B cell (primary cell): Measurements from ENCODE around the gene DOCK8. TPM values are rescaled to one million over a fixed set of nuclear protein-coding genes. Genes with fewer than 3 reads are reported as not detected.

Source experiments
- ATAC-seq: fragments of 200-7000 bp; cut with Tn5 transposase; one replicate; pipeline ENCODE4 v1.10.0; 2021; ENCODE audit warnings: low read depth, mild to moderate bottlenecking, moderate number of reproducible peaks, moderate library complexity
- CTCF ChIA-PET: fragments of 350-600 bp; sonication (Branson Sonifier 250); formaldehyde crosslinking; loops from one replicate; lab custom pipeline; 2021; ENCODE audit warnings: antibody characterized with exemption, inconsistent platforms; lab: Charles Lee
- POLR2A ChIA-PET: fragments of 350-600 bp; sonication (Branson Sonifier 250); formaldehyde crosslinking; loops from one replicate; lab custom pipeline; 2021; ENCODE audit warnings: antibody characterized with exemption; lab: Charles Lee
- DNase-seq: peaks from one replicate; pipeline ENCODE4 v3.0.0; 2013
- H2AFZ ChIP-seq: 2 replicates; pipeline ENCODE4 v1.6.1; 2012; ENCODE audit warnings: mild to moderate bottlenecking, low read depth, low read length; ENCODE audit not compliant: insufficient read depth, poor library complexity, severe bottlenecking
- H3K27ac ChIP-seq, 2 donors: 1 replicate in 1 of 2; 2 replicates in 1 of 2; pipeline ENCODE4 v1.5.1; 2012 to 2013; ENCODE audit warnings: low read length in 2 of 2, mild to moderate bottlenecking in 2 of 2, moderate library complexity in 1 of 2
- H3K27me3 ChIP-seq, 4 experiments: fragments of 200-600 bp in 1 of 4; sonication (generic) in 1 of 4; replicated peaks in 1 of 4; 1 replicate in 2 of 4; 2 replicates in 2 of 4; pipeline versions ENCODE4 v1.6.1 to v1.7.0; 2013 to 2016; ENCODE audit warnings: low read length in 3 of 4, mild to moderate bottlenecking in 2 of 4, mixed read lengths in 1 of 4, moderate library complexity in 1 of 4; ENCODE audit not compliant: insufficient read depth in 4 of 4, control insufficient read depth in 3 of 4; ENCODE audit errors: control extremely low read depth in 1 of 4
- H3K36me3 ChIP-seq, 2 experiments: replicated peaks in 1 of 2; 1 replicate in 1 of 2; 2 replicates in 1 of 2; pipeline versions ENCODE4 v1.6.1 to v1.7.1; 2013; ENCODE audit warnings: low read length in 1 of 2; ENCODE audit not compliant: insufficient read depth in 2 of 2, control insufficient read depth in 1 of 2; ENCODE audit errors: control extremely low read depth in 1 of 2, extremely low read depth in 1 of 2
- H3K4me1 ChIP-seq, 2 donors: fragments of 200-600 bp in 1 of 2; sonication (generic) in 1 of 2; 1 replicate in 1 of 2; 2 replicates in 1 of 2; pipeline versions ENCODE4 v1.5.1 to v1.6.1; 2013 to 2017; ENCODE audit warnings: low read length in 2 of 2; ENCODE audit not compliant: control insufficient read depth in 2 of 2, insufficient read depth in 2 of 2
- H3K4me2 ChIP-seq: replicated peaks from 2 replicates; pipeline ENCODE3; 2012; ENCODE audit warnings: mild to moderate bottlenecking, low read depth, low read length; ENCODE audit not compliant: poor library complexity, severe bottlenecking
- H3K4me3 ChIP-seq, 5 experiments: fragments of 200-600 bp in 1 of 5; sonication (generic) in 1 of 5; 1 replicate in 3 of 5; 2 replicates in 2 of 5; pipeline versions ENCODE4 v1.5.1 to v1.7.0; 2011 to 2016; ENCODE audit warnings: low read length in 4 of 5, mild to moderate bottlenecking in 4 of 5, low read depth in 2 of 5, control low read depth in 1 of 5, moderate library complexity in 1 of 5; ENCODE audit not compliant: insufficient read depth in 1 of 5; ENCODE audit errors: control extremely low read depth in 1 of 5, extremely low read depth in 1 of 5
- H3K79me2 ChIP-seq: fragments of 200-600 bp; sonication (generic); one replicate; pipeline ENCODE4 v1.6.0; 2016; ENCODE audit warnings: low read length; ENCODE audit not compliant: control insufficient read depth, insufficient read depth
- H3K9ac ChIP-seq: fragments of 200-600 bp; sonication (generic); 2 replicates; pipeline ENCODE4 v1.6.1; 2017; ENCODE audit warnings: mild to moderate bottlenecking, low read length, moderate library complexity
- H3K9me3 ChIP-seq, 3 donors: one replicate each; pipeline versions ENCODE4 v1.6.1 to v1.7.1; 2013; ENCODE audit warnings: low read length in 2 of 3; ENCODE audit not compliant: control insufficient read depth in 2 of 3, insufficient read depth in 1 of 3; ENCODE audit errors: control extremely low read depth in 1 of 3
- H4K20me1 ChIP-seq: 2 replicates; pipeline ENCODE4 v1.6.0; 2012; ENCODE audit warnings: mild to moderate bottlenecking, low read length; ENCODE audit not compliant: insufficient read depth, control insufficient read depth, poor library complexity, severe bottlenecking
- H3K27ac Mint-ChIP-seq: one replicate; pipeline ENCODE4 v1.8.0; 2021; ENCODE audit warnings: mixed read lengths
- H3K27me3 Mint-ChIP-seq: one replicate; pipeline ENCODE4 v1.8.0; 2021; ENCODE audit warnings: mixed read lengths
- H3K4me1 Mint-ChIP-seq: one replicate; pipeline ENCODE4 v1.8.0; 2021; ENCODE audit warnings: mixed read lengths
- H3K4me3 Mint-ChIP-seq: one replicate; pipeline ENCODE4 v1.8.0; 2021; ENCODE audit warnings: mixed read lengths
- H3K9me3 Mint-ChIP-seq: one replicate; pipeline ENCODE4 v1.8.0; 2022; ENCODE audit warnings: mixed read lengths; ENCODE audit not compliant: insufficient read depth
- CTCF ChIP-seq: fragments of 200-600 bp; IDR thresholded peaks from one replicate; pipeline ENCODE4 v1.8.0; 2022; ENCODE audit warnings: antibody characterized with exemption, mild to moderate bottlenecking
- EZH2 ChIP-seq: IDR thresholded peaks from 2 replicates; pipeline ENCODE4 v1.6.1; 2012; ENCODE audit warnings: borderline replicate concordance, low read depth, mild to moderate bottlenecking, moderate library complexity, low read length; ENCODE audit not compliant: insufficient read depth, poor library complexity, severe bottlenecking
- WGBS: methylation state at CpG from one replicate; pipeline ENCODE4 v1.1.5; 2013; ENCODE audit warnings: missing lambda C conversion rate; ENCODE audit not compliant: insufficient coverage; 5-methylcytosine and 5-hydroxymethylcytosine counted together
- intact Hi-C: fragments of 100-400 bp; cut with micrococcal nuclease; formaldehyde crosslinking; loops from one replicate; pipeline ENCODE4 v1.10.0; 2022
- polyA plus RNA-seq: library from polyadenylated mRNA; depleted of rRNA; stranded (reverse); fragments of >200 nt; gene quantifications from 2 replicates; pipeline ENCODE4 v1.2.3, GENCODE V29; 2012
- total RNA-seq, 2 donors: library from RNA; stranded (reverse); fragments of 120-200 nt in 1 of 2; gene quantifications; 1 replicate in 1 of 2; 2 replicates in 1 of 2; pipeline versions ENCODE4 v1.2.3 to v1.2.4, GENCODE V29; 2013 to 2022

Gene DOCK8
- total and polyA plus RNA-seq, 2 donors (not counting 1 experiment from before 2014, with no cell fraction given): 47.6 to 288 TPM

- H3K36me3 ChIP-seq: peaks cover 6 to 83% of the 10 kb centered on the region in 2 experiments
- no peak overlapping the region for H2AFZ ChIP-seq
- POLR2A ChIA-PET: no interaction called here
- peaks cover 23% of the 10 kb centered on the region for H4K20me1 ChIP-seq
- Mint-ChIP-seq H3K9me3 (no peaks in the 10 kb centered on the region), H3K27me3 (no peaks in the 10 kb centered on the region), H3K4me3 (no peak overlapping the region), H3K27ac (no peak overlapping the region), H3K4me1 (peaks cover 48% of the 10 kb centered on the region)
- DNase-seq (no peak), ATAC-seq (no peak)
- intact Hi-C loops: loop anchor here (2.0 kb wide), 1 partner anchor 17 kb away; no protein-coding TSS in a partner anchor
- 70% methylated on average over 2 of the region's 4 CpGs for WGBS
- H3K79me2 ChIP-seq: peaks cover 100% of the 10 kb centered on the region
- TF ChIP-seq EZH2 (no peak), CTCF (no peak)
- no peak overlapping the region for H3K4me3 ChIP-seq
- H3K27me3 ChIP-seq: no peaks in the 10 kb centered on the region
- CTCF ChIA-PET: interaction anchor here (0.6 kb wide), 1 partner anchor 43 kb away, joined by 3 read pairs; no protein-coding TSS in a partner anchor
- no peak overlapping the region for H3K4me2 ChIP-seq
- H3K4me1 ChIP-seq: peaks cover 67 to 86% of the 10 kb centered on the region in 2 donors
- peak overlapping the region in 1 of 2 donors; percentile 93 for H3K27ac ChIP-seq
- no peaks in the 10 kb centered on the region for H3K9me3 ChIP-seq
- H3K9ac ChIP-seq: no peak overlapping the region
Measured at GRCh38 chr9:279674-280073, 65.0 kb downstream of the DOCK8 start.
